ENCODE measurements around the gene TMEM131.

- TF ChIP-seq SMAD4 (CRISPR knock-in tag; IDR thresholded peaks at IDR 0.05) = no peak
- TF ChIP-seq TCF7 (CRISPR knock-in tag; IDR thresholded peaks at IDR 0.05; ENCODE audit: low read depth) = no peak
- no peak for TF ChIP-seq ZNF263 (CRISPR knock-in tag; IDR thresholded peaks at IDR 0.05; ENCODE audit: low read depth)
- no peak for TF ChIP-seq CTCF (IDR thresholded peaks at IDR 0.05)
- no peak for TF ChIP-seq HMGA2 (CRISPR knock-in tag; IDR thresholded peaks at IDR 0.05)
- no peak for TF ChIP-seq ATF3 (CRISPR knock-in tag; conservative IDR thresholded peaks at IDR 0.05)
- no peak for TF ChIP-seq IRF2 (CRISPR knock-in tag; IDR thresholded peaks at IDR 0.05; ENCODE audit: borderline replicate concordance, low read depth)
- TF ChIP-seq FOXJ3 (CRISPR knock-in tag; IDR thresholded peaks at IDR 0.05; ENCODE audit: borderline replicate concordance) = no peak
- TF ChIP-seq SP1 (CRISPR knock-in tag; conservative IDR thresholded peaks at IDR 0.05) = no peak
- no peak for TF ChIP-seq ZNF423 (CRISPR knock-in tag; IDR thresholded peaks at IDR 0.05)
- TF ChIP-seq CBFB (CRISPR knock-in tag; IDR thresholded peaks at IDR 0.05; ENCODE audit: low read depth) = no peak
- TF ChIP-seq E2F1 (CRISPR knock-in tag; IDR thresholded peaks at IDR 0.05) = no peak
These were observed 2.8 kb upstream of the TMEM131 start for GRCh38 chr2:97998431-97999005.

All from WTC11 (cell line).